HL-60 (cell line): ENCODE measurements around the gene SLFNL1.

Experiments
- CTCF ChIP-seq: IDR thresholded peaks from one replicate; pipeline ENCODE4 v1.5.1; 2011; ENCODE audit warnings: low read length, control low read depth, inconsistent platforms; ENCODE audit not compliant: insufficient read depth
- GABPA ChIP-seq: IDR thresholded peaks from 2 replicates; pipeline ENCODE4 v1.6.1; 2012; ENCODE audit warnings: low read depth
- REST ChIP-seq: IDR thresholded peaks from 2 replicates; pipeline ENCODE4 v1.6.1; 2012; ENCODE audit warnings: low read depth; ENCODE audit not compliant: insufficient replicate concordance

GRCh38 chr1:40985875-40986274, 35.6 kb downstream of the SLFNL1 start:
- TF ChIP-seq CTCF (no peak), REST (no peak), GABPA (no peak)
